Endothelial cell of umbilical vein (primary cell): ENCODE results near the gene AGPAT2. TPM values are rescaled to one million over a fixed set of nuclear protein-coding genes. Genes with fewer than 3 reads are reported as not detected.
A peak's percentile ranks its signal among the peaks of the same experiment; 100 is the strongest.

ENCODE experiments used
- BruUV-seq: library from RNA; stranded (reverse); fragments of 400-500 nt; replicated peaks from 2 replicates; lab custom pipeline; 2021; lab: Mats Ljungman, UMichigan
- CTCF ChIA-PET: fragments of 300-600, 350-600 bp; sonication (Branson Sonifier 250); formaldehyde crosslinking; loops from one replicate; lab custom pipeline; 2021; ENCODE audit warnings: antibody characterized with exemption, inconsistent platforms; lab: Charles Lee
- POLR2A ChIA-PET: fragments of 300-600, 350-600 bp; sonication (Branson Sonifier 250); formaldehyde crosslinking; loops from one replicate; lab custom pipeline; 2021; ENCODE audit warnings: antibody characterized with exemption, inconsistent platforms; lab: Charles Lee
- DNase-seq: peaks from one replicate; pipeline ENCODE4 v3.0.0-alpha.2; 2011; ENCODE audit warnings: low read depth, low spot score
- FAIRE-seq: peaks from 2 replicates; lab custom pipeline; 2011; peaks lifted over from hg19 to GRCh38; lab: Jason Lieb, UNC
- H2AFZ ChIP-seq: 2 replicates; pipeline ENCODE4 v1.6.0; 2012; ENCODE audit warnings: low read depth, low read length, control low read depth, inconsistent platforms
- H3K27ac ChIP-seq: 2 replicates; pipeline ENCODE4 v1.5.1; 2011; ENCODE audit warnings: low read depth, mild to moderate bottlenecking, control low read depth, low read length, moderate library complexity; ENCODE audit not compliant: insufficient read depth
- H3K27me3 ChIP-seq, 2 experiments: 2 replicates each; pipeline versions ENCODE4 v1.6.0 to v1.6.1; 2011; ENCODE audit warnings: low read length in 2 of 2, mixed read lengths in 1 of 2; ENCODE audit not compliant: control insufficient read depth in 2 of 2, insufficient read depth in 2 of 2
- H3K36me3 ChIP-seq, 2 experiments: 2 replicates in 1 of 2; 3 replicates in 1 of 2; pipeline ENCODE4 v1.5.1; 2011; ENCODE audit warnings: low read length in 2 of 2, mild to moderate bottlenecking in 1 of 2, moderate library complexity in 1 of 2; ENCODE audit not compliant: control insufficient read depth in 2 of 2, insufficient read depth in 2 of 2; ENCODE audit errors: extremely low read depth in 1 of 2
- H3K4me1 ChIP-seq: 3 replicates; pipeline ENCODE4 v1.5.1; 2011; ENCODE audit warnings: mild to moderate bottlenecking, low read length; ENCODE audit not compliant: control insufficient read depth, insufficient read depth; ENCODE audit errors: extremely low read depth
- H3K4me2 ChIP-seq: 2 replicates; pipeline ENCODE4 v1.6.1; 2011; ENCODE audit warnings: low read length, control low read depth, mixed read lengths; ENCODE audit not compliant: insufficient read depth
- H3K4me3 ChIP-seq, 3 experiments: fragments of 200-600 bp in 1 of 3; sonication (generic), shearing (Covaris generic) in 1 of 3; replicated peaks in 1 of 3; 2 replicates each; pipeline ENCODE4 v1.5.1; 2011 to 2016; ENCODE audit warnings: control low read depth in 3 of 3, low read length in 3 of 3, mild to moderate bottlenecking in 2 of 3, inconsistent platforms in 1 of 3, low read depth in 1 of 3, moderate library complexity in 1 of 3; ENCODE audit not compliant: insufficient read depth in 1 of 3
- H3K79me2 ChIP-seq: 2 replicates; pipeline ENCODE4 v1.6.0; 2012; ENCODE audit warnings: low read length, inconsistent platforms; ENCODE audit not compliant: control insufficient read depth, insufficient read depth
- H3K9ac ChIP-seq: replicated peaks from 2 replicates; pipeline ENCODE3; 2011; ENCODE audit warnings: low read length, control low read depth; ENCODE audit not compliant: insufficient read depth; ENCODE audit errors: extremely low read depth
- H3K9me1 ChIP-seq: replicated peaks from 3 replicates; pipeline ENCODE4 v1.6.0; 2011; ENCODE audit warnings: mild to moderate bottlenecking, low read length; ENCODE audit not compliant: control insufficient read depth, insufficient read depth; ENCODE audit errors: extremely low read depth
- H3K9me3 ChIP-seq: replicated peaks from 2 replicates; pipeline ENCODE4 v1.5.1; 2012; ENCODE audit warnings: low read length, inconsistent platforms; ENCODE audit not compliant: control insufficient read depth, insufficient read depth
- H4K20me1 ChIP-seq: replicated peaks from 2 replicates; pipeline ENCODE3; 2011; ENCODE audit warnings: mild to moderate bottlenecking, low read length; ENCODE audit not compliant: control insufficient read depth, insufficient read depth; ENCODE audit errors: extremely low read depth
- CTCF ChIP-seq, 2 donors: IDR thresholded peaks; 1 replicate in 1 of 2; 2 replicates in 1 of 2; pipeline ENCODE4 v1.5.1; 2011; ENCODE audit warnings: low read length in 2 of 2, mild to moderate bottlenecking in 2 of 2, moderate library complexity in 2 of 2, control low read depth in 1 of 2, inconsistent platforms in 1 of 2, low read depth in 1 of 2; ENCODE audit not compliant: insufficient read depth in 1 of 2; ENCODE audit errors: extremely low read depth in 1 of 2
- EZH2 ChIP-seq: IDR thresholded peaks from 2 replicates; pipeline ENCODE4 v1.6.1; 2012; ENCODE audit warnings: borderline replicate concordance, low read depth, mild to moderate bottlenecking, moderate library complexity, low read length, inconsistent platforms; ENCODE audit not compliant: severe bottlenecking
- FOS ChIP-seq: IDR thresholded peaks from 2 replicates; pipeline ENCODE4 v1.6.1; 2011; ENCODE audit warnings: mild to moderate bottlenecking, low read length, moderate library complexity, borderline replicate concordance; ENCODE audit not compliant: insufficient read depth
- GATA2 ChIP-seq: IDR thresholded peaks from 2 replicates; pipeline ENCODE4 v1.7.0; 2011; ENCODE audit warnings: low read depth, mild to moderate bottlenecking, moderate library complexity, mixed read lengths, low read length; ENCODE audit not compliant: insufficient read length, insufficient read depth
- JUN ChIP-seq: IDR thresholded peaks from 2 replicates; pipeline ENCODE4 v1.6.1; 2011; ENCODE audit warnings: borderline replicate concordance, low read depth; ENCODE audit not compliant: insufficient read length, insufficient read depth
- MAX ChIP-seq: IDR thresholded peaks from 2 replicates; pipeline ENCODE4 v1.6.1; 2011; ENCODE audit not compliant: insufficient read depth, insufficient read length
- MYC ChIP-seq: IDR thresholded peaks from one replicate; pipeline ENCODE4 v1.6.1; 2011; ENCODE audit warnings: mild to moderate bottlenecking, low read depth, low read length
- POLR2A ChIP-seq: IDR thresholded peaks from 2 replicates; pipeline ENCODE4 v1.6.1; 2012; ENCODE audit warnings: low read depth, mild to moderate bottlenecking, control low read depth, low read length
- POLR2AphosphoS5 ChIP-seq: IDR thresholded peaks from 2 replicates; pipeline ENCODE4 v1.6.1; 2012; ENCODE audit warnings: low read depth, mild to moderate bottlenecking, control low read depth, low read length, moderate library complexity; ENCODE audit not compliant: insufficient read depth
- dilution Hi-C: fragments of 300-500 bp; cut with MboI; formaldehyde crosslinking; loops from one replicate; pipeline ENCODE4 v1.15.0; 2019; ENCODE audit warnings: low sequenced_read_pairs; ENCODE audit not compliant: extremely low pct_ligation_motif_present
- intact Hi-C: fragments of 100-400 bp; cut with micrococcal nuclease; formaldehyde crosslinking; loops from one replicate; pipeline ENCODE4 v1.10.0; 2022
- polyA plus RNA-seq, 4 experiments: library from polyadenylated mRNA; depleted of rRNA in 3 of 4; stranded (reverse) in 3 of 4; unstranded in 1 of 4; fragments of >200 nt; gene quantifications; 2 replicates each; pipeline versions ENCODE4 v1.2.1 to v1.2.3, GENCODE V29; 2011 to 2012; ENCODE audit warnings: missing spikeins in 1 of 4
- total RNA-seq: library from RNA; stranded (reverse); gene quantifications from 2 replicates; pipeline ENCODE4 v1.2.3, GENCODE V29; 2021

AGPAT2 gene
- total and polyA plus RNA-seq, 2 donors (not counting 3 experiments of a cell fraction or from before 2014, with no cell fraction given): 45.5 to 55.3 TPM

- Histone ChIP-seq H3K9me3 (no peaks in the 10 kb centered on the region), H3K4me3 (no peak overlapping the region), H3K9ac (peak overlapping the region; percentile 74), H3K27me3 (no peaks in the 10 kb centered on the region), H3K27ac (peak overlapping the region; percentile 98), H3K79me2 (peaks cover 12% of the 10 kb centered on the region), H3K36me3 (no peaks in the 10 kb centered on the region), H3K4me2 (peak overlapping the region; percentile 43), H3K9me1 (no peaks in the 10 kb centered on the region), H4K20me1 (no peaks in the 10 kb centered on the region), H2AFZ (no peak overlapping the region), H3K4me1 (peaks cover 62% of the 10 kb centered on the region)
- dilution Hi-C loops: no loop called here
- no peak for DNase-seq
- TF ChIP-seq JUN (no peak), POLR2AphosphoS5 (no peak), MYC (no peak), GATA2 (no peak), POLR2A (no peak), MAX (no peak), CTCF (IDR thresholded peaks at IDR 0.05; ENCODE audit: extremely low read depth in 1 of 2, insufficient read depth in 1 of 2, low read depth in 1 of 2, low read length in 2 of 2) (no peak), FOS (no peak), EZH2 (no peak)
- ChIA-PET POLR2A (interaction anchor here (0.6 to 2.6 kb wide), 3 partner anchors 9 to 14 kb away, joined by 6 to 40 read pairs (median 9); no protein-coding TSS in a partner anchor), CTCF (interaction anchor here (1.1 to 5.0 kb wide), 2 partner anchors 9 to 11 kb away, joined by 5 to 59 read pairs; no protein-coding TSS in a partner anchor)
- TSS peak; percentile 49 for BruUV-seq
- FAIRE-seq: peak; percentile 15
- intact Hi-C loops: loop anchor here (1.0 kb wide), 1 partner anchor 9 kb away; no protein-coding TSS in a partner anchor
Observed at GRCh38 chr9:136656183-136656738, 31.0 kb downstream of the AGPAT2 start.
